ENCODE results near the gene CLDN11.

Gene CLDN11

GRCh38 chr3:170419557-170420087 lies 954 bp downstream of the CLDN11 start:
- no peak for DNase-seq (ENCODE audit: extremely low read depth, low read depth)
- no peak for TF ChIP-seq CTCF (IDR thresholded peaks at IDR 0.05; ENCODE audit: low read depth, low read length, missing control alignments)
- H3K4me3 ChIP-seq (replicated peaks; ENCODE audit: low read depth, low read length) = peak overlapping the region; percentile 50

DNA sequence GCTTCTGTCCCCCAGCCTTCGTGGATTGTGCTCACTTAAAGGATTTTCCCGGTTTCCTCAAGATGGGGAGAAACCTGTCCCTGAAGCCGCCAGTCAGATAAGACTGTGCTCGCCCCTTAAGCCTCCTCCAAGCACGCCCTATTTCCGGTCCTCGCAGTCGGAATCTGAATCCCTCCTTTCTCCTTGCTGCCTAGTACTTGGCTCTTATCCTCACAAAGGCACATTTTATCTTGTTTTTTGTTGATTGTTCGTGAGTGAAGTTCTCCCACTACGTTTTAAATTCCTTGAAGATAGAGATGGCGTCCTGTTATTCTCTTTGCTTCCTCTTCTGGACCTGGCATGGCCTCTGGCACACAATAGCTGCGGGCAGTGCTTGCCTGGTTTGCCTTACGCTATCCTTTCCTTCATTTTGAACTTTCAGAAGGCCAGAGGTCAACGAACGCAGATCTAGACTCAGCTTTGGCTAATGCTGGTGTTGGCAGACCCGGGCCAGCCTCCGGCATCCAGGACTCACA lies 1.7 kb downstream of the CLDN11 start:
- peak overlapping the region; percentile 50 for H3K4me3 ChIP-seq (replicated peaks; ENCODE audit: low read depth, low read length)
- no peak for DNase-seq (ENCODE audit: extremely low read depth, low read depth)
- no peak for TF ChIP-seq CTCF (IDR thresholded peaks at IDR 0.05; ENCODE audit: low read depth, low read length, missing control alignments)

DNA sequence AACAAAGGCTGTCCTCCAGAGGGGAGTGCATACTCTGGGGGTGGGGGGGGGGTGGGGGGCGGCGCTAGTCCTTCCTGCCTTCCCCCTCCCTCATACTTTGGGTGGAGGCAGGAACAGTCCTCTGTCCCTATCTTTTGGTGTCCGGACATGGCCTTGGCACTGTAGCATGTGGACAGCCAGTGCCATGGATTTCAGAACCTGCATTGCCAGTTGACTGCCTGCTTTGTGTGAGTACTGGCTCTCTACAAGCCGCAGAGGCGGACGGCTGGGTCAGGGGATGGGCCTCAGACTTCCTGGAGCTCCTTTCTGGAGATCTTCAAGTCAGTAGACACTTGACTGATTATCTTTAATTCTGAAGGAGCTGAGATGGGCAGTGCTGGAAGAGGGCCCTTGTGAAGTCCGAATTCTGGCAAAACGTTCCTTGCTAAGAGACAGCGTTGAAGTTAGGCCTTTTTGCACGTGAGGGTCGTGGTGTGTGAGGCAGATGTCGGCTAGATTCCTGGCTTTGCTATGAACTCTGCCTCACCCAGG lies 2.5 kb downstream of the CLDN11 start:
- no peak for TF ChIP-seq CTCF (IDR thresholded peaks at IDR 0.05; ENCODE audit: low read depth, low read length, missing control alignments)
- H3K4me3 ChIP-seq (replicated peaks; ENCODE audit: low read depth, low read length) = peak overlapping the region; percentile 50
- peak; percentile 29 for DNase-seq (ENCODE audit: extremely low read depth, low read depth)

GRCh38 chr3:170421758-170422157 lies 3.1 kb downstream of the CLDN11 start:
- TF ChIP-seq CTCF (IDR thresholded peaks at IDR 0.05; ENCODE audit: low read depth, low read length, missing control alignments) = no peak
- no peak for DNase-seq (ENCODE audit: extremely low read depth, low read depth)
- H3K4me3 ChIP-seq (replicated peaks; ENCODE audit: low read depth, low read length) = peak overlapping the region; percentile 50

- DNase-seq (ENCODE audit: extremely low read depth, low read depth) = no peak
- no peak overlapping the region for H3K4me3 ChIP-seq (replicated peaks; ENCODE audit: low read depth, low read length)
- TF ChIP-seq CTCF (IDR thresholded peaks at IDR 0.05; ENCODE audit: low read depth, low read length, missing control alignments) = no peak
These were observed 4.4 kb downstream of the CLDN11 start for GRCh38 chr3:170423001-170423615.

GRCh38 chr3:170424879-170425278 lies 6.2 kb downstream of the CLDN11 start:
- H3K4me3 ChIP-seq (replicated peaks; ENCODE audit: low read depth, low read length) = no peak overlapping the region
- no peak for DNase-seq (ENCODE audit: extremely low read depth, low read depth)
- no peak for TF ChIP-seq CTCF (IDR thresholded peaks at IDR 0.05; ENCODE audit: low read depth, low read length, missing control alignments)

All from HFF-Myc (cell line).